K562 (cell line): ENCODE data around the gene SDC1. TPM values are rescaled to one million over a fixed set of nuclear protein-coding genes. Genes with fewer than 3 reads are reported as not detected.

Experiments
- ARID1B ChIP-seq: fragments of 450-650 bp; IDR thresholded peaks from 2 replicates; pipeline ENCODE4 v1.6.1; 2016; ENCODE audit warnings: antibody characterized with exemption, mild to moderate bottlenecking, inconsistent platforms
- ATF7 ChIP-seq: fragments of 450-650 bp; IDR thresholded peaks from 2 replicates; pipeline ENCODE4 v1.7.1; 2014; ENCODE audit warnings: mild to moderate bottlenecking, moderate library complexity
- C11orf30 ChIP-seq: fragments of 450-650 bp; IDR thresholded peaks from 2 replicates; pipeline ENCODE4 v1.6.1; 2016; ENCODE audit warnings: low read depth, mild to moderate bottlenecking
- CBX5 ChIP-seq: IDR thresholded peaks from 2 replicates; pipeline ENCODE4 v1.6.1; 2014; ENCODE audit warnings: low read depth, borderline replicate concordance
- FIP1L1 ChIP-seq: fragments of 200-400 bp; formaldehyde crosslinking; IDR thresholded peaks from 2 replicates; pipeline ENCODE4 v1.6.1; 2018; ENCODE audit warnings: mild to moderate bottlenecking, low read depth, low read length; ENCODE audit not compliant: poor library complexity, severe bottlenecking
- GTF2F1 ChIP-seq: IDR thresholded peaks from 2 replicates; pipeline ENCODE4 v1.6.1; 2011; ENCODE audit warnings: low read depth, low read length, improper control_type of control experiment
- JUNB ChIP-seq: fragments of 450-650 bp; formaldehyde crosslinking; conservative IDR thresholded peaks from 2 replicates; pipeline ENCODE4 v1.4.0; 2020; ENCODE audit warnings: mild to moderate bottlenecking
- KDM5B ChIP-seq: fragments of 200-600 bp; sonication (generic); IDR thresholded peaks from 2 replicates; pipeline ENCODE4 v1.6.1; 2012; ENCODE audit warnings: low read depth, mild to moderate bottlenecking, moderate library complexity, low read length, control low read depth, inconsistent platforms; ENCODE audit not compliant: insufficient replicate concordance
- LEF1 ChIP-seq: fragments of 450-650 bp; IDR thresholded peaks from 2 replicates; pipeline ENCODE4 v1.6.1; 2016; ENCODE audit warnings: mild to moderate bottlenecking
- NCOR1 ChIP-seq: fragments of 450-650 bp; IDR thresholded peaks from 2 replicates; pipeline ENCODE4 v1.6.1; 2016; ENCODE audit warnings: mild to moderate bottlenecking, moderate library complexity
- PHF20 ChIP-seq: fragments of 450-650 bp; IDR thresholded peaks from 2 replicates; pipeline ENCODE4 v1.6.1; 2018; ENCODE audit not compliant: partially characterized antibody
- PTRF ChIP-seq: fragments of 450-650 bp; IDR thresholded peaks from 2 replicates; pipeline ENCODE4 v1.6.1; 2016; ENCODE audit warnings: mild to moderate bottlenecking, missing genetic modification characterization, missing compliant biosample characterization
- RBM39 ChIP-seq: fragments of 200-400 bp; formaldehyde crosslinking; optimal IDR thresholded peaks from 2 replicates; pipeline ENCODE3; 2018; ENCODE audit warnings: low read depth, low read length
- SNIP1 ChIP-seq: fragments of 450-650 bp; IDR thresholded peaks from 2 replicates; pipeline ENCODE4 v1.7.1; 2017; ENCODE audit warnings: low read depth, mild to moderate bottlenecking
- ZFP36 ChIP-seq: fragments of 150-350 bp; IDR thresholded peaks from 2 replicates; pipeline ENCODE4 v1.6.1; 2018; ENCODE audit warnings: low read length, low read depth; ENCODE audit not compliant: partially characterized antibody
- ZNF197 ChIP-seq: fragments of 200-800 bp; sonication (Bioruptor generic); IDR thresholded peaks from 2 replicates; pipeline ENCODE4 v1.6.1; 2016; ENCODE audit warnings: low read depth, missing genetic modification characterization, missing compliant biosample characterization
- ZNF449 ChIP-seq: fragments of 250-450 bp; sonication (Bioruptor Pico); IDR thresholded peaks from 2 replicates; pipeline ENCODE4 v1.8.0; 2022; ENCODE audit warnings: moderate library complexity, mild to moderate bottlenecking, inconsistent platforms
- polyA plus RNA-seq, 8 experiments: library from polyadenylated mRNA; depleted of rRNA in 4 of 8; stranded (reverse) in 5 of 8; unstranded in 3 of 8; fragments of >200 nt; fragmentation: Nextera tagmentation in 2 of 8; fragmentation: Illumina TruSeq in 1 of 8; extraction: Ambion mirVana in 2 of 8; extraction: Trizol in 1 of 8; gene quantifications; 2 replicates each; pipeline versions ENCODE4 v1.2.1 to v1.2.3, GENCODE V29; 2011 to 2014; ENCODE audit warnings: inconsistent platforms in 1 of 8, missing spikeins in 1 of 8
- total RNA-seq, 7 experiments: library from RNA; depleted of rRNA in 6 of 7; stranded (reverse); fragments of >200 nt in 6 of 7; fragmentation: Illumina TruSeq in 2 of 7; extraction: Trizol in 2 of 7; gene quantifications; 2 replicates each; pipeline versions ENCODE4 v1.2.1 to v1.2.3, GENCODE V29; 2011 to 2021; ENCODE audit warnings: low replicate concordance in 1 of 7
- TF ChIP-seq, protein P1 (sequence below): fragments of 200-800 bp; sonication (Bioruptor generic); IDR thresholded peaks from 2 replicates; pipeline ENCODE4 v1.6.1; 2016; ENCODE audit warnings: missing genetic modification characterization, missing compliant biosample characterization
- TF ChIP-seq, protein P2 (sequence below): fragments of 450-650 bp; IDR thresholded peaks from 2 replicates; pipeline ENCODE4 v1.6.1; 2018; ENCODE audit not compliant: partially characterized antibody

The SDC1 gene
- total and polyA plus RNA-seq, 9 of the 15 experiments (the other 6 are each of a cell fraction or from before 2014, with no cell fraction given), result 0.06 to 2.7 (median 0.49) TPM

DNA sequence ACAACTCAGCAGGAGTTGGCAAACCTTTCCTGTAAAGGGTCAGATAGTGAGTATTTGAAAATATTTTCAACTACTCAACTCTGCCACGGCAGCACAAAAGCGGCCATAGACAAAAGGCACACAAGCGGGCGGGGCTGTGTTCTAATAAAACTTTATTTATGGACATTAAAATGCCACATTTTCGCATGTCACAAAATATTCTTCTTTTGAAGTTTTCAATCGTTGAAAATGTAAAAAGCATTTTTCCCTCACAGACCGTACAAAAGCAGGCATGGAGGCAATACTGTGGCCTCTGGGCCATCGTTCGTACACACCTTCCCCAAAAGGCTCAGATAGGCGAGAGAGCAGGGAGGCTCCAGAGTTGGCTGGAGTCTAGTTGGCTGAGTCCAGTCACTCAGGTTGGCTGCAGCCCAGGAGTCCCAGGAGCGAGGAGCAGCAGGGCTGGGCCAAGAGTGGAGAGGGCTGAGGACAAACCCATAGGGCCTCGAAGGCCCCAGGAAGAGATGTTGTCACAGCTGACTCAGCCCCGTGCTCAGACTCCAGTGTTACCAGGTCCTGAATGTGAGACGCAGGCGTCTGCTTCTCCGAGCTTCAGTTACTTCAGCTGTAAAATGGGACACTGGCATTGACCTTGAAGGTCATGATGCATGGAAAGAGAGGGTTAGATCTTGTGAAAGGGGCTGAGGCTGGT, 42.5 kb downstream of the SDC1 start (continued):
- no peak for TF ChIP-seq PTRF (tag)
- TF ChIP-seq ZNF449, result no peak
- TF ChIP-seq FIP1L1, result no peak
- no peak for TF ChIP-seq ZNF197 (CRISPR knock-in tag)
- no peak for TF ChIP-seq ZFP36
- peak; percentile 81 for TF ChIP-seq C11orf30
- no peak for TF ChIP-seq SNIP1
- peak; percentile 42 for TF ChIP-seq ARID1B
- TF ChIP-seq GTF2F1, result no peak
- TF ChIP-seq RBM39, result no peak
- TF ChIP-seq LEF1, result peak; percentile 37; the same call in 1 of the 2 replicates
- no peak for TF ChIP-seq JUNB (CRISPR knock-in tag)
- no peak for TF ChIP-seq NCOR1
- peak; percentile 34 for TF ChIP-seq KDM5B
- TF ChIP-seq ATF7, result peak; percentile 65; the same call in 1 of the 2 replicates
- TF ChIP-seq, protein P1, sequence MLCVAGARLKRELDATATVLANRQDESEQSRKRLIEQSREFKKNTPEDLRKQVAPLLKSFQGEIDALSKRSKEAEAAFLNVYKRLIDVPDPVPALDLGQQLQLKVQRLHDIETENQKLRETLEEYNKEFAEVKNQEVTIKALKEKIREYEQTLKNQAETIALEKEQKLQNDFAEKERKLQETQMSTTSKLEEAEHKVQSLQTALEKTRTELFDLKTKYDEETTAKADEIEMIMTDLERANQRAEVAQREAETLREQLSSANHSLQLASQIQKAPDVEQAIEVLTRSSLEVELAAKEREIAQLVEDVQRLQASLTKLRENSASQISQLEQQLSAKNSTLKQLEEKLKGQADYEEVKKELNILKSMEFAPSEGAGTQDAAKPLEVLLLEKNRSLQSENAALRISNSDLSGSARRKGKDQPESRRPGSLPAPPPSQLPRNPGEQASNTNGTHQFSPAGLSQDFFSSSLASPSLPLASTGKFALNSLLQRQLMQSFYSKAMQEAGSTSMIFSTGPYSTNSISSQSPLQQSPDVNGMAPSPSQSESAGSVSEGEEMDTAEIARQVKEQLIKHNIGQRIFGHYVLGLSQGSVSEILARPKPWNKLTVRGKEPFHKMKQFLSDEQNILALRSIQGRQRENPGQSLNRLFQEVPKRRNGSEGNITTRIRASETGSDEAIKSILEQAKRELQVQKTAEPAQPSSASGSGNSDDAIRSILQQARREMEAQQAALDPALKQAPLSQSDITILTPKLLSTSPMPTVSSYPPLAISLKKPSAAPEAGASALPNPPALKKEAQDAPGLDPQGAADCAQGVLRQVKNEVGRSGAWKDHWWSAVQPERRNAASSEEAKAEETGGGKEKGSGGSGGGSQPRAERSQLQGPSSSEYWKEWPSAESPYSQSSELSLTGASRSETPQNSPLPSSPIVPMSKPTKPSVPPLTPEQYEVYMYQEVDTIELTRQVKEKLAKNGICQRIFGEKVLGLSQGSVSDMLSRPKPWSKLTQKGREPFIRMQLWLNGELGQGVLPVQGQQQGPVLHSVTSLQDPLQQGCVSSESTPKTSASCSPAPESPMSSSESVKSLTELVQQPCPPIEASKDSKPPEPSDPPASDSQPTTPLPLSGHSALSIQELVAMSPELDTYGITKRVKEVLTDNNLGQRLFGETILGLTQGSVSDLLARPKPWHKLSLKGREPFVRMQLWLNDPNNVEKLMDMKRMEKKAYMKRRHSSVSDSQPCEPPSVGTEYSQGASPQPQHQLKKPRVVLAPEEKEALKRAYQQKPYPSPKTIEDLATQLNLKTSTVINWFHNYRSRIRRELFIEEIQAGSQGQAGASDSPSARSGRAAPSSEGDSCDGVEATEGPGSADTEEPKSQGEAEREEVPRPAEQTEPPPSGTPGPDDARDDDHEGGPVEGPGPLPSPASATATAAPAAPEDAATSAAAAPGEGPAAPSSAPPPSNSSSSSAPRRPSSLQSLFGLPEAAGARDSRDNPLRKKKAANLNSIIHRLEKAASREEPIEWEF (CRISPR knock-in tag), result no peak
- TF ChIP-seq CBX5, result no peak
- TF ChIP-seq PHF20, result no peak
- TF ChIP-seq, protein P2, sequence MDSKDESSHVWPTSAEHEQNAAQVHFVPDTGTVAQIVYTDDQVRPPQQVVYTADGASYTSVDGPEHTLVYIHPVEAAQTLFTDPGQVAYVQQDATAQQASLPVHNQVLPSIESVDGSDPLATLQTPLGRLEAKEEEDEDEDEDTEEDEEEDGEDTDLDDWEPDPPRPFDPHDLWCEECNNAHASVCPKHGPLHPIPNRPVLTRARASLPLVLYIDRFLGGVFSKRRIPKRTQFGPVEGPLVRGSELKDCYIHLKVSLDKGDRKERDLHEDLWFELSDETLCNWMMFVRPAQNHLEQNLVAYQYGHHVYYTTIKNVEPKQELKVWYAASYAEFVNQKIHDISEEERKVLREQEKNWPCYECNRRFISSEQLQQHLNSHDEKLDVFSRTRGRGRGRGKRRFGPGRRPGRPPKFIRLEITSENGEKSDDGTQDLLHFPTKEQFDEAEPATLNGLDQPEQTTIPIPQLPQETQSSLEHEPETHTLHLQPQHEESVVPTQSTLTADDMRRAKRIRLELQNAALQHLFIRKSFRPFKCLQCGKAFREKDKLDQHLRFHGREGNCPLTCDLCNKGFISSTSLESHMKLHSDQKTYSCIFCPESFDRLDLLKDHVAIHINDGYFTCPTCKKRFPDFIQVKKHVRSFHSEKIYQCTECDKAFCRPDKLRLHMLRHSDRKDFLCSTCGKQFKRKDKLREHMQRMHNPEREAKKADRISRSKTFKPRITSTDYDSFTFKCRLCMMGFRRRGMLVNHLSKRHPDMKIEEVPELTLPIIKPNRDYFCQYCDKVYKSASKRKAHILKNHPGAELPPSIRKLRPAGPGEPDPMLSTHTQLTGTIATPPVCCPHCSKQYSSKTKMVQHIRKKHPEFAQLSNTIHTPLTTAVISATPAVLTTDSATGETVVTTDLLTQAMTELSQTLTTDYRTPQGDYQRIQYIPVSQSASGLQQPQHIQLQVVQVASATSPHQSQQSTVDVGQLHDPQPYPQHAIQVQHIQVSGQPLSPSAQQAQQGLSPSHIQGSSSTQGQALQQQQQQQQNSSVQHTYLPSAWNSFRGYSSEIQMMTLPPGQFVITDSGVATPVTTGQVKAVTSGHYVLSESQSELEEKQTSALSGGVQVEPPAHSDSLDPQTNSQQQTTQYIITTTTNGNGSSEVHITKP, result peak; percentile 53
